ENCODE results near the gene RIOK3.

RIOK3 gene

DNA sequence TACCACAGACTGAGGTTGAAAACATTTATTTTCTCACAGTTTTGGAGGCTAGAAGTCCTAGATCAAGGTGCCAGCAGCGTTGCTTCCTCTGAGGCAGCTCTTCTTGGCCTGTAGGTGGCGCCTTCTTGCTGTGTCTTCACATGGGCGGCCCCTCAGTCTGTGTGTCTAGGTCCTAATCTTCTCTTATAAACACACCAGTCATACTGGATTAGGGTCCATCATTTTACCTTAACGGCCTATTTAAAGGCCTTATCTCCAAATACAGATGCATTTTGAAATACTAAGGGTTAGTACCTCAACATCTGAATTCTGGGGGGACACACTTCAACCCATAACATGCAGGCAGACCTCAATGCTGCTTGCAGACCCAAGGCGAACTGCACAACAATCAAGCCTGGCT lies 45.8 kb downstream of the RIOK3 start:
- TF ChIP-seq CTCF (IDR thresholded peaks at IDR 0.05; ENCODE audit: extremely low read depth, missing control alignments), result peak; percentile 86
- DNase-seq (ENCODE audit: low spot score), result peak; percentile 65

GRCh38 chr18:23499291-23499781 lies 46.2 kb downstream of the RIOK3 start:
- no peak for DNase-seq (ENCODE audit: low spot score)
- no peak for TF ChIP-seq CTCF (IDR thresholded peaks at IDR 0.05; ENCODE audit: extremely low read depth, missing control alignments)

GRCh38 chr18:23501626-23502025 lies 48.5 kb downstream of the RIOK3 start:
- no peak for DNase-seq (ENCODE audit: low spot score)
- no peak for TF ChIP-seq CTCF (IDR thresholded peaks at IDR 0.05; ENCODE audit: extremely low read depth, missing control alignments)

DNA sequence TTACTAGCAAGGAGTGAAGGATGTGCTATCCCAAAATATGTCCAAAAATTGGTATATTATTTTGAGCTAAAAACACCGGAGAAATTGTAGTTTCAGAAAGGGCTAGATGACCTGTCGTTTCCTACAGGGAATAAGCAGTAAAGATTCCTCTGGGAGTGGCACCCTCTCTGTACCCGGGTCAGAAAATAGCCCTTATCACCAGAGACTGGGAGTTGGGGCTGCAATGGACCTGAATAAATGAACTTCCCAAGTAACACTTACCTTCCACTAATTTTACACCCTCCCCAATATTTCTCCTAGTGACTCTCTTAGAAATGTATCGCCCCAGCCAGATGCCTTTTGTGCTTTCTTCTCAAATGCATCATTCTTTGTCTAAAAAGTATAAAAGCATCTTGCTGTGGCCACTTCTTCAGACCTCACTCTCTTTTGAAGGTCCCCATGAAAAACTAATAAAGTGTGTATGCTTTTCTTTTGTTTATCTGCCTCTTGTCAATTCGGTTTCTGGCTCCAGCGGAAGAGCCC lies 49.5 kb downstream of the RIOK3 start:
- no peak for TF ChIP-seq CTCF (IDR thresholded peaks at IDR 0.05; ENCODE audit: extremely low read depth, missing control alignments)
- no peak for DNase-seq (ENCODE audit: low spot score)

DNA sequence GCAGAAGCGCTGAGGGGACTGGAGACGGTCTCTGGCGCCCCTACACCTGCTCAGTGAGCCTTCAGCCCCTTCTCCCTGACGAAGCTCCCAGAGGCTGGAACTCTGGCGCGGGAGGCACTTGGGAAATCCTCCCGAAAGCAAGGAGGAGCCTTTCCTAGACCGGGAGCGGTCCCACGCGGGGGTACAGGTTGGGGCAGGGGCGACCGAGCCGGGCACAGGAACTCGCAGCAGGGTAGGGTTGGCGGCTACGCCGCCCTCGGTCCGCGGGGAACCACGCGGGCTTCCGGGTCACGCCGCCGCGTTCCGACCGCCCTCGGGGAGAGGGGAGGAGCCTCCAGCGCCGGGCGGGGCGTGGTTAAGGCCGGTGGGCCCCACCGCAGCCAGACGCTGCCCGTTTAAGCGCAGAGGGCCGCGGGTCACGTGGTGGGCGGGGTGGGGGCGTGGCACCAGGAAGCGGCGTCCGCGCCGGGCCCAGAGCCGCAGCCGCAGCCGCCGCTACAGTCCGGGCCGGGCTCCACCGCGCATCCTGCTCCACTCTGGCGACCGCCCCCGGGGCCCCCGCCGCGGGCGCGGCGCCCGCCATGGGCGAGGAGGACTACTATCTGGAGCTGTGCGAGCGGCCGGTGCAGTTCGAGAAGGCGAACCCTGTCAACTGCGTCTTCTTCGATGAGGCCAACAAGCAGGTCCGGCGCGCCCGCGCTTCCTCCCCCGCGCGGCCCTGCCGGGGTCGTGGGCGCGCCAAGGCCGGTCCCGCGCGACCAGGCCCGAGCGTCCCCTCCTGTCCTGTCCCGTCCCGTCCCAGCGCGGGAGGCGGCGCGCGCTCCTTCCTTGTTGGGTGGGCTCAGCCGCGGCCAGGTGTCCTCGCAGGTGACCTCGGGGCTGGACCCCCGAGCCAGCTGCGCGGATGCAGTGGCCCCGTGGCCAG lies 50.2 kb downstream of the RIOK3 start, which contains the start of gene RMC1:
TSS of gene RMC1 (plus strand) at position 474 of the 925 bp plus-strand sequence. CDS start at position 582, 108 bp downstream.
- no peak for TF ChIP-seq CTCF (IDR thresholded peaks at IDR 0.05; ENCODE audit: extremely low read depth, missing control alignments)
- peak; percentile 97 for DNase-seq (ENCODE audit: low spot score)

DNA sequence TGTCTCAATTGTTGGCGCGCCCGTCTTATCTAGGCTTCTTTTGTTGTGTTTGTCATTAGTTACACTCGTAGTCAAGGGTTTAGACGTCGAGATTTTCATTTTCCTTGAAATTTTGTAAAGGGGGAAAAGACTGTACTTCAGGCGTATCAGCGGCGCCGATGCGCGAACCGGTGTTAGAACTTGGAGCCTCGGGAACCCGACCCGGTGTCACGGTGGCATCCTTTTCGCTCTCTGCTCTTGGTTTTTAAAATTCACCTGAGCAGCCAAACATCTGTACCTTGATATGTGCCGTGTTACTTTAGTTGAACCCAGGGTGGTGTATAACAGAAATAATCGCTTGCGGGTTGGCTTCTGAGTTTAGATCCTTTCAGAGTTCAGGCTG lies 50.9 kb downstream of the RIOK3 start:
- no peak for DNase-seq (ENCODE audit: low spot score)
- TF ChIP-seq CTCF (IDR thresholded peaks at IDR 0.05; ENCODE audit: extremely low read depth, missing control alignments), result no peak

- peak; percentile 80 for DNase-seq (ENCODE audit: low spot score)
- TF ChIP-seq CTCF (IDR thresholded peaks at IDR 0.05; ENCODE audit: extremely low read depth, missing control alignments), result no peak
Measured at GRCh38 chr18:23504720-23505119, 51.6 kb downstream of the RIOK3 start.
